HG03135 (cell line): ENCODE data around the gene LYSMD1.

ENCODE experiments used
- ATAC-seq: cut with Tn5 transposase; IDR thresholded peaks from one replicate; pipeline ENCODE4 v1.9.1; 2021; ENCODE audit warnings: mild to moderate bottlenecking, moderate library complexity; ENCODE audit not compliant: unreplicated experiment

Gene LYSMD1

GRCh38 chr1:151143057-151143435, 22.7 kb downstream of the LYSMD1 start:
- no peak for ATAC-seq

- ATAC-seq, result no peak
Measured at GRCh38 chr1:151142411-151143056, 23.2 kb downstream of the LYSMD1 start.

GRCh38 chr1:151137789-151138188, 27.9 kb downstream of the LYSMD1 start:
- ATAC-seq, result no peak

GRCh38 chr1:151135433-151136385, 30.0 kb downstream of the LYSMD1 start:
- no peak for ATAC-seq

- no peak for ATAC-seq
Measured at GRCh38 chr1:151134991-151135390, 30.7 kb downstream of the LYSMD1 start.

- ATAC-seq, result no peak
Measured at GRCh38 chr1:151134396-151134795, 31.3 kb downstream of the LYSMD1 start.

GRCh38 chr1:151133018-151133806, 32.5 kb downstream of the LYSMD1 start:
- ATAC-seq, result no peak

- no peak for ATAC-seq
Measured at GRCh38 chr1:151132335-151133017, 33.2 kb downstream of the LYSMD1 start.

GRCh38 chr1:151131701-151132334, 33.9 kb downstream of the LYSMD1 start:
- ATAC-seq, result no peak

- ATAC-seq, result peak; percentile 79
Measured at GRCh38 chr1:151130987-151131586, 34.6 kb downstream of the LYSMD1 start.

- ATAC-seq, result no peak
Measured at GRCh38 chr1:151128800-151129199, 36.9 kb downstream of the LYSMD1 start.

GRCh38 chr1:151124763-151125403, 40.8 kb downstream of the LYSMD1 start:
- ATAC-seq, result no peak

- ATAC-seq, result no peak
Measured at GRCh38 chr1:151113877-151114276, 51.8 kb downstream of the LYSMD1 start.
